Activated CD4-positive, CD25-positive, alpha-beta regulatory T cell treated with anti-CD3 and anti-CD28 coated beads, Interleukin-2, amount 50 U/mL, for 24 hours (primary cell): ENCODE results near the gene TRABD2B.
A peak's percentile ranks its signal among the peaks of the same experiment; 100 is the strongest.

Experiments
- ATAC-seq, 2 donors: fragments of 150-1000 bp; cut with Tn5 transposase; one replicate each; pipeline ENCODE4 v1.10.0; 2021; ENCODE audit warnings: mild to moderate bottlenecking in 1 of 2, moderate library complexity in 1 of 2

TRABD2B gene

DNA sequence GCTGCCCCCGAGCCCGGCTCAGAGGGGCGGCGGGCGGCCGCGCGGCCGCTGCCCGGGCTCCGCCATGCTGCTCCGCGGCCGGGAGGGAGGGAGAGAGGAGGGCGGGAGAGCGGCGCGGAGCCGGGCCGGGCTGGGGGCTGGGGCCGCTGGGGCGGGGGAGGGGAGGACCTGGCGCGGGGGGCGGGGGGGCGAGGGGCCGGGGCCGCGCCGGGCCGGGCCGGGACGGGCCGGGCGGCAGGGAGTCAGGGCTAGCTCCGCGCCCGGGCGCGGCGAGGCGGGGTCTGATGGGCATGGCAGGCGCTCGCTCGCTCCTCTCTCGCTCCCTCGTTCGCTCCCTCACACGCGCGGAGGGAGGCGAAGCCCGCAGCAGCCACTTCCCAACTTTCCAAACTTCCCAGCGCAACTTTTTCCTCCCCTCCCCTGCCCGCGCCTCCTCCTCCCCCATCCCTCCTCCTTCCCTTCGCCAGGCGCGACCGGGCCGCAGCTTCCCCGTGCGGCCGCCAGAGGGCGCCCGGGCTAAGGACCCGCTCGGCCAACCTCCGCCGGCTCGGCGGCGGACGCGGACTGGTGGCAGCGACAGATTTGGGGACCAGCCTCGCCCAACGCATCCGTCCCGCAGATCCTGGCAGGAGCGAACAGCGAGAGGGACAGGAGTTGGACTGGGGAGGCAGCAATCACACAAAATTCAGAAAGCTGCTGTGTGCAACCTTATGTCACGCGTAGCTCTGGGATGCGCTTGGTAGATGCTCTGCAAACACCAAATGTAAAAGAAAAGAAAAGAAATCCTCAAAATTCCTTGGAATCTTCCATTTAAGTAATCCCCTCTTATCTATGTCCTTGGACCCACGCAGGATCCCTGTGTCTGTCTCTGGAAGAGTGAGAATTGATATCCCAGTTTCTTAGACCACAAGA, at the start of gene TRABD2B:
Gene TRABD2B, minus strand, starts transcription at position 97 of the 912 bp plus-strand sequence.
- peak; percentile 51 to 65 for ATAC-seq

DNA sequence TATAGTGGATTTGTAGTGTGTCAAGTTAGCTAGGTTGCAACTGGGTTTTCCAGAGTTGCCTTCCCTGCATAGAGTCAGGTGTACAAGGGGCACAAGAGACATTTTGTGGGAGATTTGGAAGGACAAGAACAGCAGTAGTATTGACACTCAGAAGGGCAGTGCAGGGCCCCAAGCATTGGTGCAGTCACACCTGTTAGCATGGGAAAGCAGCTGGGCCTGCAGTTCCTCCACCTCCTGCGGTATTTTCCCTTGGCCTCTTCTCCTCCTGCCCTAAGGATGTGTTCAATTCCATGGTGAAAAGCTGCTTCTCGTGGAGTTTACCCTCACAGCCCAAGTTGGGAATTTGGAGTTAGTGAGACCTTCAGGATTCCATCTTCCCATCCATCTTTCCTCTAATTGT, 47.1 kb upstream of the TRABD2B start:
- ATAC-seq: no peak

DNA sequence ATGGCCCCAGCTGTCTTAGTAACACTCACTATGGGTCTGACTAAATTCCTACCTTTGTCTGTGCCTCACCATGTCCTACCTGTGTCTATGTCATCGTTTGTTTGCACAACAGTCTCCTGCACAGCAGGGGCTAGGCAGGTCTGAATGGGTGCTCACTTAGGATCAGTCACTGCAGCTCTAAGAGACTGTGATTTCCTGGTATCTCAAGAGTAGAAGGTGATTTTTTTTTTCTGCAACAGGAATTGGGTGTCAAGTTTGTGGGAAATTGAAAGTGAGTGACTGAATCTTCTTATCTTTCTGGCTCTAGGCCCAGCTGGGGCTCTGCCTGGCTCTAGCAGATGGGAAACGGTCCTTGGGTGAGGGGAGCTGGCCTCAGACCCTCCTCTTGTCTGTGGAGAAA, 46.4 kb upstream of the TRABD2B start:
- ATAC-seq: no peak

DNA sequence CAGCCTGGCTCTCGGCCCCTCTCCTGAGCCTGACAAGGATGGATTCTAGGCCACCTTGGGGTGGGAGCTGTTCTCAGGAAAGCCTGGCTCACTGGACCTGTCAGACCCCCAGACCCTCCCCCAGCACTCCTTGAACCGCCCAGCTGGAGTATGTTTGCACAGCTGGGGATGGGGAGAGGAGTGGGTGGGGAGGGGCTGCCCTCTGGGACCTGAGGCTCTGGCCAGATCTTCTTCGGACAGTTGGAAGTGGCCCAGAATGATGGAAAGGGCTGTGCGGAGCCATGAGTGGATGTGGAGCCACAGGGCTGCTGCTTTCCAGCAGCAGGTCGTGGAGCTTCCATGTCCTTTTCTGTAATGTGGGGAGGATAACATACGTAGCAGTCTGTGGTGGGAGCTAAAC, 43.0 kb upstream of the TRABD2B start:
- ATAC-seq: no peak

DNA sequence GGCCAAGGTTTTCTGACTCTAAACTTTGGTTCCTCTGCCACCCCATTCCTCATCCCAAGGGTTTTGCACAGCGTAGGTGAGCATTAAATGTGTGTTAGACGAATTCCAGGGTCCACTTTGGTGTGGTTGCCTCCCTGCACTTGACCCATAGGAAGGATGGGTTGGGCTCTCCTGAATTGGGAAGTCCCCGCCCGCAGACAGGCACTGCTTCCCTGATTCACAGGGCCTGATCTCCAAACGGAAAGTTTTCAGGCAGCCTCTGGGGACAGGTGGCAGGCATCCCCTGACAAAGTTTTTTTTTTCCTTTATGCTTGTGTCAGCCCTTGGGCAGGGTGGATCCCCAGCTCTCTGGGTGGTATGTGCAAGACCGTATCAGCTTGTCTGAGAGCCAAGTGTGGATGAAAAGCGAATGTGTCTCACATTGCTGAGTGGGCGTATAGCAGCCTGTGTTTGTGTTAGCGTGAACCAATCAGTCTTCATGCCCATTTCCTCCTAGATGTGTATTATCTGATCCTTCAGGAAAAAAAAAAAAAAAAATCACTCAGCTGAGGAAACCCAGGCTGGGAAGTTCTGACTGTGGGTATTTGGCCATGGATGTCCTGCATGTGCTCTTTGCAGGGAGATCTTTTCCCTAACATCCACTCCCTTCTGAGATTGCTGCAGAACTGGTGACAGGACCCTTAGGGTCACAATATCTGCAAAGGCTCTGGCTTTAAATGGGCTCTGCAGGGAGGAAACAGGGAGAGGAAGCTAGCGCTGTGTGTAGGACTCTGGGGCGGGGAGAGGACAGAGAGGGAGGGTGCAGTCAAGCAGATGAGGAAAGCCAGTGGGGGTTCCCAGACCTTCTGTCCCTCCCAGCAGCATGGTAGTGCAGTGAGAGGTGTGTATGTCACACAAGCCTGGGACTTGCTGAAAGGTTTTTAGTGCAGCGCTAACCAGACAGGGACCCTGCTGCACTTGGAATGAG, 42.2 kb upstream of the TRABD2B start:
- ATAC-seq: no peak

DNA sequence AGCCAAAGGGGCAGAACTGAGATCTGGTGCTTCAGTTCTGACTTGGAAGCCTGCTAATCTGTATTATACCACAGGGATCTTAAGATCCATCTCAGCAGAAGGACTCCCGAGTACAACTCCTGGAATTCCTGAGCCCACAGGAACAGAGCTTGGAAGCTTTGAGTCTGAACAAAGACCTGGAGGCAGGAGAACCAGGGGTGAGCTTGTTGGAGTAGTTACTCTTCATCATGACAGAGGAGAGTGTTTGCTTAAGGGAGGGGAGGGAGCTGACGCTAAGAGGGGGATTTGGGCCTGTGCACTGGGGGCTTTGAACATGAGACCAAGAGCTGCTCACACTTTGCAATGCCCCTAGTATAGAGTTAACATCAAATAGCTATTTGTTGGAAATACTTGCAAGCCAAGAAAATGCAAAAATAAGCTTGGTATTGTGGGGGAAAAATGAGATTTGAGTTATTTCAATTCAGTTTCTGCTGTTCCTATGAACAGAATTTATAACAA, 41.1 kb upstream of the TRABD2B start:
- ATAC-seq: no peak

DNA sequence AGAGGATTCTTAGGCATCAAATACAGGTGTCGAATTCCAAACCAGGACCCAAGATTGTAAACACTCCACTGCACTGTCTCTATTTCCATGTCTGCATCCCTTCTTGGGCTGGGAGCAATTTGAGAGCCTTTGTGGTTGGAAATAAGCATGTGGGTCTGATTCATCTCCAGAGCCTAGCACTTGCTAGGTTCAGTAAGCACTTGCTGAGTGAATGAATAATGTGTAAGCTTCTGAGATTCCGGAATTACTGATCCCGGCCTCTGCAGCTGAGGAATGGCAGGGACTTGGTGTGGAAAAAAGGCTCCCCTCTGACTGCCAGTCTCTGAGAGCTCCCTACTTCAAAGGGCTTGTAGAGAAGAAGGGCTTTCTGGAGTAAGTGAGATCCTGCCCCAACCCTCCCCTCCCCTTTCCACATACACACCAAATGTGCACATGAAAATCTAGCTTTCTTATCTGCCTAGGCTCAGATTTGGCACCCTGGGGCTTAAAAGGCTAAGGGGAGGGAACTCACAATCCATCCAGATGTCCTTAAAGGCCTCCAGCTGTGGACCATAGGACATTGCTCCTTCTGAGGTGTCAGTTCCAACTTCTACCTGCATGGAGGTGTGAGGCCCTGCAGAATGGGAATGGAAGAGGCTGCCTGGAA, 39.6 kb upstream of the TRABD2B start:
- ATAC-seq: no peak

DNA sequence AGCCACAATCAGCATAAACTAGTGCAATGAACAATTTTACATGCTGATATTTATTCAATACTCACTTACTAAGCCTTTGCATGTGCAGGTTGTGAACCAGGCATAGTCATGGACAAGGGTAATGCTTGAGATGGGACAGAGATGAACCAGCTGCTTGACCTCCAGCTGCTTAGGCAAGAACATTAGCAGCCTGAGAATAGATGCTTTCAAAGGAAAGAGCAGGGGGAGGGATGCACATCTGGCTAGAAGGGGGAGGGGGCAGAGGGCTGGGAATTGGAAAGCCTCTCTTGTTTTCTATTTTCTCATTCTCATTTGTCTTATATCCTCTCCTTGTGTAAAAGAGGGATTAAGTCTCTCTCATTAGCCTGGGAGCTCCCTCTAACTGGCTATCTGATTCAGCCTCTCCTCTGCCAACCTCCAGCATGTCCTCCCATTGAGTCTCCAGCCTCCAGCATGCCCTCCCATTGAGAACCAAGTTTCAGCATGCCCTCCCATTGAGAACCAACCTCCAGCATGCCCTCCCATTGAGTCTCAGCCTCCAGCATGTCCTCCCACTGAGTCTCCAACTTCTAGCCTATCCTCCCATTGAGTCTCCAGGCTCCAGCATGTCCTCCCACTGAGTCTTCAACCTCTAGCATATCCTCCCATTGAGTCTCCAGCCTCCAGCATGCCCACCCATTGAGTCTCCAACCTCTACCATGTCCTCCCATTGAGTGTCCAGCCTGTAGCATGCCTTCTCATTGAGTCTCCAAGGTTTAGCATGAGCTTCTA, 38.4 kb upstream of the TRABD2B start:
- no peak for ATAC-seq

- ATAC-seq: no peak
Observed at GRCh38 chr1:48033495-48034045, 36.4 kb upstream of the TRABD2B start.

GRCh38 chr1:48031676-48032075, 34.5 kb upstream of the TRABD2B start:
- ATAC-seq: no peak

- ATAC-seq: no peak
Observed at GRCh38 chr1:48030696-48031365, 33.6 kb upstream of the TRABD2B start.

DNA sequence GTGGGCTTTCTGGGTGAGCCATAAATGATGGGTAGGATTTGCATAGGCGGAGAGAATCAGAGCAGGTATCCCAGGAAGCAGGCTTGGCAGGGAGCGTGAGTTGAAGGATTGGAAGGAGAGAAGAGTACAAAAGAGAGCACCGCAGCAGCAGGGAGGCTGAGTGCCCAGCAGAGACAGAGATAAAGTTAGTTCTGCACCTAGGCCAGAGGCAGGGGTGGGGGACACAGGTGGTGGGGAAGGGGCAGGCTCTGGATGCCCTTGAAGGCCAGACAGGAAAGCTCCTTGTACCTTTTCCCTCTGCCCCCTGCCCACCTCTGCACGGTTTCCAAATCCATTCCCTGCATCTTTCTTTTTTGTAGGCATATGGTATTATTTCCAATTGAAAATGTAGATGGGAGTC, 33.0 kb upstream of the TRABD2B start:
- ATAC-seq: no peak

GRCh38 chr1:48028218-48029069, 31.3 kb upstream of the TRABD2B start:
- ATAC-seq: no peak

DNA sequence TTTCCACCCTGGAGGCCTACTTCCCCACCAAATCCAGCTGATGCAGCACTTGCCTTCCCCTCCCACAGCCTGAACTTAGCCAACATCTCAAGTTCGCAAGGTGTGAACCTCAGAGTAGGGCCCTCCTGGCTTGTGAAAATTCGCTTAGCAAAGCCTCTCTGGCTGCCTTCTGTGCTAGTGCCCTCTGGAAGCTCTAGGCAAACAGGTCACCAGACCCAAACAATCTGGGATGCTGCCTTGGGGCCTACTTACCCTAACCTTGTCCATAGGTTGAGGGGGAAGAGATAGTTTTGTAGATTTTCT, 30.3 kb upstream of the TRABD2B start:
- no peak for ATAC-seq

- ATAC-seq: no peak
Observed at GRCh38 chr1:48026701-48027532, 29.7 kb upstream of the TRABD2B start.

GRCh38 chr1:48026275-48026674, 29.1 kb upstream of the TRABD2B start:
- no peak for ATAC-seq

- no peak for ATAC-seq
Observed at GRCh38 chr1:48025076-48025475, 27.9 kb upstream of the TRABD2B start.

- no peak for ATAC-seq
Observed at GRCh38 chr1:48023488-48023887, 26.3 kb upstream of the TRABD2B start.

GRCh38 chr1:48022306-48022705, 25.1 kb upstream of the TRABD2B start:
- no peak for ATAC-seq
